Measurements from ENCODE around the gene RAB11A.

DNA sequence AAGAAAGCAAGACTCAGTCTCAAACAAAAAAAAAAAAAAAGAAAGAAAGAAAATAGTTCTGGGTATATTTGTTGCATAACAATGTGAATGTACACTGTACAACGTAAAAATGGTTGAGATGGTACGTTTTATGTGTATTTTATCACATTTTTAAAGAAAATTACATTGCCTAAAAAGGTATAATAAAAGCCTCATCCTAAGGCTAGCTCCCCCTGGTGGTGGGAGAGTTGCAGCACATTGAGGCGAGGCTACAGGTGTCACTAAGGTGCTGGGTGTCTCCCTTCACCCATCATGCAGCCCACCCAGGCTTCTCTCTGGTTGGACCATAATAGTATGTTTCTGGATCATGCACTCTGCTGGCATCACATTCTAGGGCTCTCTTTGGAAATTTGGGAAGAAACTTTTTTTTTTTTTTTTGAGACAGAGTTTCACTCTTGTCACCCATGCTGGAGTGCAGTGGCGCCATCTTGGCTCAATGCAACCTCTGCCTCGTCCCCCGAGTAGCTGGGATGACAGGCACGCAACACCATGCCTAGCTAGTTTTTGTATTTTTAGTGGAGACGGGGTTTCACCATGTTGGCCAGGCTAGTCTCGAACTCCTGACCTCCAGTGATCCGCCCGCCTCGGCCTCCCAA, 12.4 kb upstream of the RAB11A start:
- TF ChIP-seq, protein P1, sequence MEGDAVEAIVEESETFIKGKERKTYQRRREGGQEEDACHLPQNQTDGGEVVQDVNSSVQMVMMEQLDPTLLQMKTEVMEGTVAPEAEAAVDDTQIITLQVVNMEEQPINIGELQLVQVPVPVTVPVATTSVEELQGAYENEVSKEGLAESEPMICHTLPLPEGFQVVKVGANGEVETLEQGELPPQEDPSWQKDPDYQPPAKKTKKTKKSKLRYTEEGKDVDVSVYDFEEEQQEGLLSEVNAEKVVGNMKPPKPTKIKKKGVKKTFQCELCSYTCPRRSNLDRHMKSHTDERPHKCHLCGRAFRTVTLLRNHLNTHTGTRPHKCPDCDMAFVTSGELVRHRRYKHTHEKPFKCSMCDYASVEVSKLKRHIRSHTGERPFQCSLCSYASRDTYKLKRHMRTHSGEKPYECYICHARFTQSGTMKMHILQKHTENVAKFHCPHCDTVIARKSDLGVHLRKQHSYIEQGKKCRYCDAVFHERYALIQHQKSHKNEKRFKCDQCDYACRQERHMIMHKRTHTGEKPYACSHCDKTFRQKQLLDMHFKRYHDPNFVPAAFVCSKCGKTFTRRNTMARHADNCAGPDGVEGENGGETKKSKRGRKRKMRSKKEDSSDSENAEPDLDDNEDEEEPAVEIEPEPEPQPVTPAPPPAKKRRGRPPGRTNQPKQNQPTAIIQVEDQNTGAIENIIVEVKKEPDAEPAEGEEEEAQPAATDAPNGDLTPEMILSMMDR (IDR thresholded peaks at IDR 0.05), result peak; percentile 73 to 92 (median 87)
- TF ChIP-seq POLR2A (IDR thresholded peaks at IDR 0.05), result no peak

All from right lobe of liver (tissue), 4 donors.